HEK293 (cell line): ENCODE measurements around the gene RNF19B.

ENCODE experiments used
- KLF1 ChIP-seq: fragments of 450-650 bp; formaldehyde crosslinking; IDR thresholded peaks from 2 replicates; pipeline ENCODE4 v1.5.1; 2016; ENCODE audit warnings: missing biosample characterization, missing genetic modification characterization
- PATZ1 ChIP-seq: fragments of 450-650 bp; formaldehyde crosslinking; IDR thresholded peaks from 2 replicates; pipeline ENCODE4 v1.5.1; 2016; ENCODE audit warnings: missing biosample characterization, missing genetic modification characterization
- SETDB1 ChIP-seq: IDR thresholded peaks from one replicate; pipeline ENCODE4 v1.6.1; 2017; ENCODE audit warnings: mild to moderate bottlenecking, low read length, moderate library complexity, mixed read lengths; ENCODE audit not compliant: insufficient read length
- ZNF274 ChIP-seq, 2 experiments: fragments of 200-500 bp in 1 of 2; fragments of 450-650 bp in 1 of 2; sonication (Bioruptor generic) in 1 of 2; formaldehyde crosslinking in 1 of 2; IDR thresholded peaks; 2 replicates each; pipeline versions ENCODE4 v1.5.1 to v1.6.1; 2014 to 2016; ENCODE audit warnings: borderline replicate concordance in 1 of 2, inconsistent platforms in 1 of 2, low read length in 1 of 2, missing biosample characterization in 1 of 2, missing genetic modification characterization in 1 of 2

DNA sequence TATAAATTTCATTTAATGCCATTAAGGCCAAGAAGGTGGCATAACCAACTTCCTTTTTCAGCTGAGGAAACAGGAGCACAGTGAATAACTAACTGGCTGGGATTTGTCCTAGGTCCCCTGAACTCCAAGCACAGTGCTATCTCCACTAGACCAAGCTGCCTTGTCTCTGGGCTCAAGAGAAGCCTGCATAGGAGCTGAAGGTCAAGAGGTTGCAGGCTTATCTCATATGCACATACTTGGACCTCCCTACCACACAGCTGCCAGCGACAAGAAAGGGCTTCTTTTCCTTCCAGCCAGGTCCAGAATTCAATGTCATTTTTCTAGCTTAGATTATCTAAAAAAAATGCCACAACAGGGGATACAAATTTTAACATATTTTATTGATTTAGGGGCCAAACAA, 45.0 kb upstream of the RNF19B start:
- TF ChIP-seq SETDB1, result no peak
- TF ChIP-seq KLF1 (tag by site-specific recombination), result no peak
- no peak for TF ChIP-seq PATZ1
- TF ChIP-seq ZNF274 (IDR thresholded peaks at IDR 0.05; ENCODE audit: low read length), result no peak
- no peak for TF ChIP-seq ZNF274 (tag by site-specific recombination; IDR thresholded peaks at IDR 0.05; ENCODE audit: borderline replicate concordance)
